ENCODE data around the gene ZNF618.

Gene ZNF618

DNA sequence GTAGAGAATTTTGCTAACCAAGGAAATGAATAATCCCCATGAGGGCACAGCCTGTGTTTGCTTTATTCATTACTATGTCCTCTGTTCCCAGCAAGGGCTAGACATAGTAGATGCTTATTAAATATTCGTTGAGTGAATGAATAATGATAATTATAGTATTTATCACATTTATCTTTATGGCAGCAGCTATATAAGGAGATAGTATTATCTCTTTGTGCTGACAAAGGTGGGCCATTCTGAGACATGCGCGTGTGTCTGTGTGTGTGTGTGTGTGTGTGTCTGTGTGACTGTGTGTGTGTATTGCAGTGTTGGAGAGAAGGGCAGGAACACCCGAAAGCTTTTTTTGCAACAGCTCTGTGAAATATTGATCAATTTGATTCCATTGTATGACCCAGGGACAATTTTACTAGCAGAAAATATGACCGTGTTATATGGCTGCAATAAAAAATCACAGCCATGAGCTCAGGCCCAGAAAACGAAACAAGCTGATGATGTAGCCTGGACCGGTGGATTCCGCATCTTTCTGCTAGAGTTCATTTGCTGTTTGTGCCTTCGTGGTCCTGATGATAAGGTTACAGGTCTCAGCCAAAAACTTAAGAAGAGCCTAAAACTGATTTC lies 39.8 kb downstream of the ZNF618 start:
- ChIA-PET CTCF (interaction anchor here (1.0 kb wide), 1 partner anchor 234 kb away, joined by 3 read pairs; no protein-coding TSS in a partner anchor), POLR2A (no interaction called here)
- Histone ChIP-seq H3K36me3 (ENCODE audit: control insufficient read depth in 4 of 4, insufficient read depth in 4 of 4, low read length in 3 of 4) (peaks cover 0 to 7% (median 4%) of the 10 kb centered on the region in 4 experiments), H3K4me3 (ENCODE audit: control insufficient read depth in 1 of 7, extremely low read depth in 1 of 7, insufficient read depth in 4 of 7, low read depth in 2 of 7, low read length in 6 of 7) (no peak overlapping the region), H3K4me1 (ENCODE audit: control extremely low read depth in 1 of 4, control insufficient read depth in 4 of 4, insufficient read depth in 4 of 4, low read length in 3 of 4) (no peaks in the 10 kb centered on the region), H3K27me3 (replicated peaks in 2 of 5; ENCODE audit: control insufficient read depth in 4 of 5, insufficient read depth in 5 of 5, low read length in 4 of 5) (no peaks in the 10 kb centered on the region), H3K27ac (ENCODE audit: insufficient read depth in 1 of 2, low read depth in 1 of 2, low read length in 2 of 2, poor library complexity in 1 of 2, severe bottlenecking in 2 of 2) (no peak overlapping the region), H3K9me3 (ENCODE audit: control extremely low read depth in 1 of 5, control insufficient read depth in 4 of 5, insufficient read depth in 2 of 5, low read depth in 1 of 5, low read length in 4 of 5) (no peaks in the 10 kb centered on the region)
- no peak for DNase-seq
- 98% methylated on average over 7 of the region's 9 CpGs for WGBS (ENCODE audit: insufficient coverage)

DNA sequence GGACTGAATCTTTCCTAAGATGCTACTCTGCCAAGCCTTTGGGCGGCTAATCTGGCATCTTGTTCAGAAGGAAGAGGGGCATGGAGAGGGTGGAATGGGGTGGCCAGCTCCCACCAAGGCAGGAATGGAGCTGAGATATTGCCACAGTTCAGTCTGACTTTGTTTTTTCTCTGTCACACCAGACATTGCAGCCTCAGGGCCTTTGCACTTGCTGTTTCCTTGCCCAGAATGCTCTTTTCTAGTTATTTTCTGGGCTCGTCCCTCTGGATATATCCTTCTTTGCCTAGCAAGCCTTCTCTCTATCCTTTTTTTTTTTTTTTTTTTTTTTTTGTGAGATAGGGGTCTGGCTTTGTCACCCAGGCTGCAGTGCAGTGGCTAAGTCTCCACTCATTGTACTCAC lies 40.8 kb downstream of the ZNF618 start:
- Histone ChIP-seq H3K27ac (ENCODE audit: insufficient read depth in 1 of 2, low read depth in 1 of 2, low read length in 2 of 2, poor library complexity in 1 of 2, severe bottlenecking in 2 of 2) (no peak overlapping the region), H3K36me3 (ENCODE audit: control insufficient read depth in 4 of 4, insufficient read depth in 4 of 4, low read length in 3 of 4) (peaks cover 0 to 7% (median 4%) of the 10 kb centered on the region in 4 experiments), H3K9me3 (ENCODE audit: control extremely low read depth in 1 of 5, control insufficient read depth in 4 of 5, insufficient read depth in 2 of 5, low read depth in 1 of 5, low read length in 4 of 5) (peaks cover 0 to under 1% (median 0%) of the 10 kb centered on the region in 5 experiments), H3K27me3 (replicated peaks in 2 of 5; ENCODE audit: control insufficient read depth in 4 of 5, insufficient read depth in 5 of 5, low read length in 4 of 5) (no peaks in the 10 kb centered on the region), H3K4me3 (ENCODE audit: control insufficient read depth in 1 of 7, extremely low read depth in 1 of 7, insufficient read depth in 4 of 7, low read depth in 2 of 7, low read length in 6 of 7) (no peak overlapping the region), H3K4me1 (ENCODE audit: control extremely low read depth in 1 of 4, control insufficient read depth in 4 of 4, insufficient read depth in 4 of 4, low read length in 3 of 4) (no peaks in the 10 kb centered on the region)
- DNase-seq = no peak
- CTCF ChIA-PET = no interaction called here
- POLR2A ChIA-PET = no interaction called here
- WGBS (ENCODE audit: insufficient coverage) = 86% methylated on average over 1 of the region's 2 CpGs

DNA sequence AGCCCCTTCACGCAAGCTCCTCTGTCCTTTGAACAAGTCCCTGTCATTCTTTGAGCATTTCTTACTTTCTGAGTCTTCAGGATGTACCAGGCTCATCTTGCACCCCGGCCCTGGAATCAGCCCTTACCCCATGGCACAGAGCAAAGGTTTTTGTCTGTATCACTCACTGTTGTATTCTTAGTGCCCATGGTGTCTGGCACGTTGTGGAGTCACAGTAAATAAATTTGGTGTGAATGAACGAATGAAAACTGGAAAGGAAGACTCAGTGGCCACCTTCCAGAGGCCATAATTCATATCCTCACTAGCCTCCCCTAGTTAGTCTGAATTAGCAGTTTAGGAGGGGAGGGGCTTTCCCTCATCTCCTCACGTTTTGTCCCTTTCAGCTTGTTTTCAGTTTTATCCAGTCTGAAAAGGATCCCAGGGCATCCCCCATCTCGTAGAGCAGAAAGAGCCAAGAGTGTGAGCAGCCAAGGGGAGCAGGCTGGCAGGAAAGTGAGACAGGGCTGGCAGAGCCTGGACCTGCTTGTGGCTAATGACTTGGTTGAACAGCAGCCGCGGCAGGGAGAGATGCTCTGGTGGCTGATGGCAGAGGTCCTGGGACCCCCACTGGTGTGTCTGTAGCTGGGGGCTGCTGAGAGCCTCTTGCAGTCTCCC lies 42.7 kb downstream of the ZNF618 start:
- DNase-seq = no peak
- H3K4me3 ChIP-seq (ENCODE audit: control insufficient read depth in 1 of 7, extremely low read depth in 1 of 7, insufficient read depth in 4 of 7, low read depth in 2 of 7, low read length in 6 of 7) = no peak overlapping the region
- peaks cover 0 to 15% (median 4%) of the 10 kb centered on the region in 4 experiments for H3K36me3 ChIP-seq (ENCODE audit: control insufficient read depth in 4 of 4, insufficient read depth in 4 of 4, low read length in 3 of 4)
- peaks cover 0 to 11% (median 1%) of the 10 kb centered on the region in 5 experiments for H3K9me3 ChIP-seq (ENCODE audit: control extremely low read depth in 1 of 5, control insufficient read depth in 4 of 5, insufficient read depth in 2 of 5, low read depth in 1 of 5, low read length in 4 of 5)
- H3K27me3 ChIP-seq (replicated peaks in 2 of 5; ENCODE audit: control insufficient read depth in 4 of 5, insufficient read depth in 5 of 5, low read length in 4 of 5) = no peaks in the 10 kb centered on the region
- 96% methylated on average over 5 of the region's 8 CpGs for WGBS (ENCODE audit: insufficient coverage)
- no peak overlapping the region for H3K27ac ChIP-seq (ENCODE audit: insufficient read depth in 1 of 2, low read depth in 1 of 2, low read length in 2 of 2, poor library complexity in 1 of 2, severe bottlenecking in 2 of 2)
- no peaks in the 10 kb centered on the region for H3K4me1 ChIP-seq (ENCODE audit: control extremely low read depth in 1 of 4, control insufficient read depth in 4 of 4, insufficient read depth in 4 of 4, low read length in 3 of 4)
- CTCF ChIA-PET = no interaction called here
- POLR2A ChIA-PET = no interaction called here

DNA sequence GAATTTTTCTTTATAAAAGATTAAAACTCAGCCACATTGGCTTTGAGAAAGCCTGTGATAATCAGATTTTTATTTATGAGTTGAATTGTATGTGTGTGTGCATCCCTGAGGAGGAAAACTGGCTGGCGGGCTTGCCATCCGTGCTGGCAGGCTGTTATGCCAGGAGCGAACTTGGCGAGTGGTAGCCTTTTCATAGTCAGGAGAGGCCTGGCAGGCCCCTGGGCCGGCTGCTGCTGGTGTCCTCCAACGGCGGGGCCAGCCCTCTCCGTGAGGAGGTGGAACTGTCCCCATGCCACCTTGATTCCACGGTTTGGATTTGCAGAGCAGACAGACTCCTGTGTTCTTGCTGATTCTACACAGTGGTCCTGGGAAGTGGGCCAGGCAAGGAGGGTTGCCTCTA lies 43.3 kb downstream of the ZNF618 start:
- no peak for DNase-seq
- Histone ChIP-seq H3K4me1 (ENCODE audit: control extremely low read depth in 1 of 4, control insufficient read depth in 4 of 4, insufficient read depth in 4 of 4, low read length in 3 of 4) (no peaks in the 10 kb centered on the region), H3K9me3 (ENCODE audit: control extremely low read depth in 1 of 5, control insufficient read depth in 4 of 5, insufficient read depth in 2 of 5, low read depth in 1 of 5, low read length in 4 of 5) (peaks cover 0 to 14% (median 2%) of the 10 kb centered on the region in 5 experiments), H3K27ac (ENCODE audit: insufficient read depth in 1 of 2, low read depth in 1 of 2, low read length in 2 of 2, poor library complexity in 1 of 2, severe bottlenecking in 2 of 2) (no peak overlapping the region), H3K36me3 (ENCODE audit: control insufficient read depth in 4 of 4, insufficient read depth in 4 of 4, low read length in 3 of 4) (peaks cover 0 to 15% (median 4%) of the 10 kb centered on the region in 4 experiments), H3K27me3 (replicated peaks in 2 of 5; ENCODE audit: control insufficient read depth in 4 of 5, insufficient read depth in 5 of 5, low read length in 4 of 5) (no peaks in the 10 kb centered on the region), H3K4me3 (ENCODE audit: control insufficient read depth in 1 of 7, extremely low read depth in 1 of 7, insufficient read depth in 4 of 7, low read depth in 2 of 7, low read length in 6 of 7) (no peak overlapping the region)
- WGBS (ENCODE audit: insufficient coverage) = 100% methylated on average over 9 of the region's 9 CpGs
- ChIA-PET CTCF (no interaction called here), POLR2A (no interaction called here)

DNA sequence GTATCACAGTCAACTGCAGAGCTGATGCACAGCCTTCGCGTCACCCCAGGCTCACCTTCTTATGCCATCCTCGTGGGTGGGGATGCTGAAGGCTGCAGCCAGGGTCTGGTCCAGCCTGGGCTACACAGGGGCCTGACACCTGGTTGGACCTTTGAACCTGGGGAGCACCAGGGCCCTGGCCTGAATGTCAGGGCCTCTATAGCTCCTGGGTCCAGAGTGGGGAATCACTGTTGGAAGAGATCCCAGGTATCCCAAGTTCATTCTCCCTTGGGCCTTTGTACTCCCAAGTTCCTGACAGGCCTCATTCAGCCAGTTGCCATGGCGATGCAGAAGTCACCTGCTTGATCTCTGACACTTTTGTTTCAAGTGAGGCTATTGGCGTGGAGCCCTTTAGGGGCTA lies 43.8 kb downstream of the ZNF618 start:
- Histone ChIP-seq H3K9me3 (ENCODE audit: control extremely low read depth in 1 of 5, control insufficient read depth in 4 of 5, insufficient read depth in 2 of 5, low read depth in 1 of 5, low read length in 4 of 5) (peaks cover 0 to 16% (median 3%) of the 10 kb centered on the region in 5 experiments), H3K4me3 (ENCODE audit: control insufficient read depth in 1 of 7, extremely low read depth in 1 of 7, insufficient read depth in 4 of 7, low read depth in 2 of 7, low read length in 6 of 7) (no peak overlapping the region), H3K27me3 (replicated peaks in 2 of 5; ENCODE audit: control insufficient read depth in 4 of 5, insufficient read depth in 5 of 5, low read length in 4 of 5) (no peaks in the 10 kb centered on the region), H3K36me3 (ENCODE audit: control insufficient read depth in 4 of 4, insufficient read depth in 4 of 4, low read length in 3 of 4) (peaks cover 0 to 15% (median 4%) of the 10 kb centered on the region in 4 experiments), H3K27ac (ENCODE audit: insufficient read depth in 1 of 2, low read depth in 1 of 2, low read length in 2 of 2, poor library complexity in 1 of 2, severe bottlenecking in 2 of 2) (no peak overlapping the region), H3K4me1 (ENCODE audit: control extremely low read depth in 1 of 4, control insufficient read depth in 4 of 4, insufficient read depth in 4 of 4, low read length in 3 of 4) (no peaks in the 10 kb centered on the region)
- no peak for DNase-seq
- ChIA-PET CTCF (no interaction called here), POLR2A (no interaction called here)
- WGBS (ENCODE audit: insufficient coverage) = 98% methylated on average over 5 of the region's 5 CpGs

DNA sequence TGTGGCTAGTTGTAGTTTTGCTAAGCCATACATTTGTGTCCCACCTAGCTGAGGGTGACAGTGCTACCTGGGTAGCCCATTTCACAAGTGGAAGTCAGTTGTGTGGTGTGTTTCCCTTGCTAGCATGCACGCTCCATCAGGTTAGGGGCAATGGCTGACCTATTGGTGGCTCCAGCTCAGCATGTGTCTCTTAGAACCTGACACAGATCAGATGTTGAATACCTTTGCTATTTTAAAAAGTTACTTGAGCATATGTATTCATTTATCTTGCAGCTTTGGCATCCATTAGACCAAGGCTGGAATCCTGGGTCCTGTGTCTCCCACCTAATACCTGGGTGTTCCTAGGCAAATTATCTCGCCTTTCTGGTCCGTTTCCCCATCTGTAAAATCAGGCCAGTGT lies 44.8 kb downstream of the ZNF618 start:
- 100% methylated on average over 2 of the region's 3 CpGs for WGBS (ENCODE audit: insufficient coverage)
- ChIA-PET CTCF (interaction anchor here (1.4 kb wide), 1 partner anchor 22 kb away, joined by 4 read pairs; no protein-coding TSS in a partner anchor), POLR2A (no interaction called here)
- Histone ChIP-seq H3K27me3 (replicated peaks in 2 of 5; ENCODE audit: control insufficient read depth in 4 of 5, insufficient read depth in 5 of 5, low read length in 4 of 5) (no peaks in the 10 kb centered on the region), H3K9me3 (ENCODE audit: control extremely low read depth in 1 of 5, control insufficient read depth in 4 of 5, insufficient read depth in 2 of 5, low read depth in 1 of 5, low read length in 4 of 5) (peaks cover 0 to 24% (median 3%) of the 10 kb centered on the region in 5 experiments), H3K36me3 (ENCODE audit: control insufficient read depth in 4 of 4, insufficient read depth in 4 of 4, low read length in 3 of 4) (peaks cover 0 to 15% (median 4%) of the 10 kb centered on the region in 4 experiments), H3K27ac (ENCODE audit: insufficient read depth in 1 of 2, low read depth in 1 of 2, low read length in 2 of 2, poor library complexity in 1 of 2, severe bottlenecking in 2 of 2) (no peak overlapping the region), H3K4me3 (ENCODE audit: control insufficient read depth in 1 of 7, extremely low read depth in 1 of 7, insufficient read depth in 4 of 7, low read depth in 2 of 7, low read length in 6 of 7) (no peak overlapping the region), H3K4me1 (ENCODE audit: control extremely low read depth in 1 of 4, control insufficient read depth in 4 of 4, insufficient read depth in 4 of 4, low read length in 3 of 4) (no peaks in the 10 kb centered on the region)
- DNase-seq = no peak

DNA sequence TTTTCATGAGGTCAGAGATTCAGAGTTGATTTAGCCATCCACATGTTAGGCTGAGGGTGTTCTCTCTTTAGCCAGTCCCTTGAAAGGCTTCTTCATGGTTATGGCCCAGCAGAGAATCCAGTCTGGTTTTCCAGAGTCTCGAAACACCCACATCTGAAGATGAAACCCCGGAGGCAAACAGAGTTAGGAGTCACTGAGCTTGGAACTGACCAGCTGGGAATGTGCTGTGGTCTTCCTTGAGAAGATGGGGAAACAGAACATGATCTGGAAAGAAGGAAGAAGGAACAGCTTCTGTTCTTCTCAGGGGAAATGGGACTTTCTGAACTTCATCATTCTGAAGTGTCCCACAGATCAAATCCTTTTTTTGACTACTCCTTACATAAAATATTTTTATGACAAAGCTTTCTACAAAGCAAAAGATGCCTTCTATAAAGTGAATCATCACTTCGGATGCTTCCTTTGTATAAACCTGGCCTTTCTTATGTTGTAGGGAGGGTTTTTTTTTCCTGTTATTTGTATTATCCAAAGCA lies 45.4 kb downstream of the ZNF618 start:
- Histone ChIP-seq H3K27ac (ENCODE audit: insufficient read depth in 1 of 2, low read depth in 1 of 2, low read length in 2 of 2, poor library complexity in 1 of 2, severe bottlenecking in 2 of 2) (no peak overlapping the region), H3K36me3 (ENCODE audit: control insufficient read depth in 4 of 4, insufficient read depth in 4 of 4, low read length in 3 of 4) (peaks cover 0 to 10% (median 3%) of the 10 kb centered on the region in 4 experiments), H3K9me3 (ENCODE audit: control extremely low read depth in 1 of 5, control insufficient read depth in 4 of 5, insufficient read depth in 2 of 5, low read depth in 1 of 5, low read length in 4 of 5) (peaks cover 0 to 25% (median 3%) of the 10 kb centered on the region in 5 experiments), H3K4me3 (ENCODE audit: control insufficient read depth in 1 of 7, extremely low read depth in 1 of 7, insufficient read depth in 4 of 7, low read depth in 2 of 7, low read length in 6 of 7) (no peak overlapping the region), H3K27me3 (replicated peaks in 2 of 5; ENCODE audit: control insufficient read depth in 4 of 5, insufficient read depth in 5 of 5, low read length in 4 of 5) (no peaks in the 10 kb centered on the region), H3K4me1 (ENCODE audit: control extremely low read depth in 1 of 4, control insufficient read depth in 4 of 4, insufficient read depth in 4 of 4, low read length in 3 of 4) (no peaks in the 10 kb centered on the region)
- DNase-seq = no peak
- ChIA-PET CTCF (interaction anchor here (0.8 to 1.4 kb wide), 2 partner anchors 8 to 21 kb away, joined by 3 to 4 read pairs; no protein-coding TSS in a partner anchor), POLR2A (no interaction called here)
- 94% methylated on average over 2 of the region's 3 CpGs for WGBS (ENCODE audit: insufficient coverage)
